CMK (cell line): ENCODE measurements around the gene KIF2A.
A peak's percentile ranks its signal among the peaks of the same experiment; 100 is the strongest.

Experiments
- DNase-seq: peaks from one replicate; pipeline ENCODE4 v3.0.0-alpha.2; 2010; ENCODE audit warnings: low read depth

KIF2A gene

GRCh38 chr5:62305715-62306322 lies at the start of gene KIF2A:
Gene KIF2A, plus strand, starts transcription at chr5:62306206. Its CDS starts 267 bp downstream, at chr5:62306473.
- DNase-seq: peak; percentile 67

GRCh38 chr5:62257020-62257367 lies 49.0 kb upstream of the KIF2A start:
- DNase-seq: no peak

GRCh38 chr5:62258654-62259053 lies 47.4 kb upstream of the KIF2A start:
- no peak for DNase-seq

GRCh38 chr5:62259699-62260250 lies 46.2 kb upstream of the KIF2A start:
- DNase-seq: no peak

GRCh38 chr5:62260513-62260912 lies 45.5 kb upstream of the KIF2A start:
- no peak for DNase-seq

- DNase-seq: no peak
Observed at GRCh38 chr5:62263401-62263800, 42.6 kb upstream of the KIF2A start.

GRCh38 chr5:62265648-62266112 lies 40.3 kb upstream of the KIF2A start:
- no peak for DNase-seq

- no peak for DNase-seq
Observed at GRCh38 chr5:62266573-62266972, 39.4 kb upstream of the KIF2A start.

- no peak for DNase-seq
Observed at GRCh38 chr5:62268234-62268633, 37.8 kb upstream of the KIF2A start.

- DNase-seq: no peak
Observed at GRCh38 chr5:62268792-62269191, 37.2 kb upstream of the KIF2A start.

GRCh38 chr5:62271370-62271769 lies 34.6 kb upstream of the KIF2A start:
- no peak for DNase-seq

- no peak for DNase-seq
Observed at GRCh38 chr5:62271870-62272269, 34.1 kb upstream of the KIF2A start.

GRCh38 chr5:62273687-62274086 lies 32.3 kb upstream of the KIF2A start:
- no peak for DNase-seq

- DNase-seq: no peak
Observed at GRCh38 chr5:62275581-62275980, 30.4 kb upstream of the KIF2A start.

GRCh38 chr5:62281411-62281810 lies 24.6 kb upstream of the KIF2A start:
- DNase-seq: no peak

GRCh38 chr5:62282064-62282463 lies 23.9 kb upstream of the KIF2A start:
- DNase-seq: no peak

GRCh38 chr5:62283005-62283404 lies 23.0 kb upstream of the KIF2A start:
- no peak for DNase-seq

GRCh38 chr5:62283861-62284260 lies 22.1 kb upstream of the KIF2A start:
- no peak for DNase-seq

GRCh38 chr5:62284946-62285891 lies 20.8 kb upstream of the KIF2A start:
- DNase-seq: no peak

GRCh38 chr5:62286834-62287233 lies 19.2 kb upstream of the KIF2A start:
- DNase-seq: no peak

- DNase-seq: no peak
Observed at GRCh38 chr5:62287237-62287636, 18.8 kb upstream of the KIF2A start.

- DNase-seq: no peak
Observed at GRCh38 chr5:62288118-62288517, 17.9 kb upstream of the KIF2A start.

GRCh38 chr5:62289813-62290212 lies 16.2 kb upstream of the KIF2A start:
- DNase-seq: no peak
